Inferior parietal cortex (tissue), 1 donor: ENCODE data around the gene PTPRN2.
"Not testable (repeated sequence)": the region's sequence is repeated elsewhere in the genome, so short reads cannot be mapped to it uniquely, and the experiment has no call there.

Experiments used
- DNase-seq: peaks from one replicate; pipeline ENCODE4 v3.0.0-alpha.2; 2016; ENCODE audit errors: extremely low spot score

The PTPRN2 gene

GRCh38 chr7:158322616-158323530 is 264.8 kb downstream of the PTPRN2 start:
- DNase-seq = no peak

- DNase-seq = no peak
These were observed 265.5 kb downstream of the PTPRN2 start for GRCh38 chr7:158321936-158322615.

- no peak for DNase-seq
These were observed 266.4 kb downstream of the PTPRN2 start for GRCh38 chr7:158321056-158321700.

DNA sequence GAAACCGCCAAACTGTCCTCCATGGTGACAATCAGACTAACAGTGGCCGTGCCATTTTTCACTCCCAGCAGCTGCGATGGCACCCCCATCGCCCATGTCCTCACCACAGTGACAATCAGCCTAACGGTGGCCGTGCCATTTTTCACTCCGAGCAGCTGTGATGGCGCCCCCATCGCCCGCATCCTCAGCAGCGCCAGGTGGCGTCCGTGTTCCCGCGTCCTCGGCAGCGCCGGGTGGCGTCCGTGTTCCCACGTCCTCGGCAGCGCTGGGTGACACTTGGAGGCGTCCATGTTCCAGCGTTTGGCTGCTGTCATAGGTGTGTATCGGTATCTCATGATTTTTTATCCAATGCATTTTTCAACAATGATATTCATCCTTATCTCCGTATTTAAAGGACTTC is 267.3 kb downstream of the PTPRN2 start:
- no peak for DNase-seq

- no peak for DNase-seq
These were observed 269.1 kb downstream of the PTPRN2 start for GRCh38 chr7:158318511-158318913.

GRCh38 chr7:158317238-158318205 is 270.1 kb downstream of the PTPRN2 start:
- no peak for DNase-seq

GRCh38 chr7:158316466-158317031 is 271.1 kb downstream of the PTPRN2 start:
- DNase-seq = no peak

- DNase-seq = no peak
These were observed 271.7 kb downstream of the PTPRN2 start for GRCh38 chr7:158315881-158316280.

DNA sequence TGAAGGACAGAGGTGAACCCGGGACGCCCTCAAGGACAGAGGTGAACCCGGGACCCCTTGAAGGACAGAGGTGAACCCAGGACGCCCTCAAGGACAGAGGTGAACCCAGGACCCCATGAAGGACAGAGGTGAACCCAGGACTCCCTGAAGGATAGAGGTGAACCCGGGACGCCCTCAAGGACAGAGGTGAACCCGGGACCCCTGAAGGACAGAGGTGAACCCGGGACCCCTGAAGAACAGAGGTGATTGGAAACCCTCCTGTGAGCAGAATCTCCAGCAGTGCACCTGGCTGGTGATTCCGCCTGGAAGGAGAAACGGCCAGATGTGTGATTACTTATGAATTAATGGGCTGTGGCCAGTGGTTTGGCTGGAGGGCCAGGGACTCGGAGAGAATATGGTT is 272.3 kb downstream of the PTPRN2 start:
- DNase-seq = no peak

DNA sequence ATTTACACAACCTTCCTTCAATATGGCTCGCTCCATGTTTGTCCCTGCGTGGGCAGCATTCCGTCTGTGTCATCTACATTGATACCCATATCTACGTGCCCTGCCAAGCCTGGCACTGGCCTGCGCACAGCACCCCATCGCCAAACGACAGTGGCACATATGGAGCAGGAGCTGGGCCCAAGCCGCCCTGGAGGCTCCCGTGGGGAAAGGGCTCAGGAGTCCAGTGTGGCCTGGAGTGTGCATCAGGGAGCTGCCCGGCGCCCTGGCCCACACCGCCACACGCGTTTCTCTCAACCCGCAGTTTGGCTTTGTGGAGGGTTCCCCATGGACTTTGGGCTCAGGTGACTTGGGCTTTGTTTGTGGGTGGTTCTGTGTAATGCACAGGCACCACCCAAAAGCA is 273.2 kb downstream of the PTPRN2 start:
- no peak for DNase-seq

GRCh38 chr7:158313931-158314330 is 273.7 kb downstream of the PTPRN2 start:
- no peak for DNase-seq

DNA sequence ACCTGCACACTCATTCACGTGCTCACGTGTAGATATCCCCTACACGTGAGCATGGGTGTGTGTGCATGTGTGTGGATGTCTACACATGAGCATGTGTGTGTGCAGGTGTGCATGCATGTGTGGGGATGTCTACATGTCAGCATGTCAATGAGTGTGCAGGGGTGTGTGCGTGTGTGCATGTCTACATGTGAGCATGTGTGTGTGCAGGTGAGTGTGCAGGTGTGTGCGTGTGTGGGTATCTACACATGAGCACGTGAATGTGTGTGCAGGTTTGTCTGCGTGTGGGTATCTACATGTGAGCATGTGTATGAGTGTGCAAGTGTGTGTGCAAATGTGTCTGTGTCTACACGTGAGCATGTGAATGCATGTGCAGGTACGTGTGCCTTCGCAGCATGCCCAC is 274.8 kb downstream of the PTPRN2 start:
- DNase-seq = no peak

- DNase-seq = no peak
These were observed 275.8 kb downstream of the PTPRN2 start for GRCh38 chr7:158311791-158312190.

GRCh38 chr7:158310924-158311666 is 276.5 kb downstream of the PTPRN2 start:
- no peak for DNase-seq

DNA sequence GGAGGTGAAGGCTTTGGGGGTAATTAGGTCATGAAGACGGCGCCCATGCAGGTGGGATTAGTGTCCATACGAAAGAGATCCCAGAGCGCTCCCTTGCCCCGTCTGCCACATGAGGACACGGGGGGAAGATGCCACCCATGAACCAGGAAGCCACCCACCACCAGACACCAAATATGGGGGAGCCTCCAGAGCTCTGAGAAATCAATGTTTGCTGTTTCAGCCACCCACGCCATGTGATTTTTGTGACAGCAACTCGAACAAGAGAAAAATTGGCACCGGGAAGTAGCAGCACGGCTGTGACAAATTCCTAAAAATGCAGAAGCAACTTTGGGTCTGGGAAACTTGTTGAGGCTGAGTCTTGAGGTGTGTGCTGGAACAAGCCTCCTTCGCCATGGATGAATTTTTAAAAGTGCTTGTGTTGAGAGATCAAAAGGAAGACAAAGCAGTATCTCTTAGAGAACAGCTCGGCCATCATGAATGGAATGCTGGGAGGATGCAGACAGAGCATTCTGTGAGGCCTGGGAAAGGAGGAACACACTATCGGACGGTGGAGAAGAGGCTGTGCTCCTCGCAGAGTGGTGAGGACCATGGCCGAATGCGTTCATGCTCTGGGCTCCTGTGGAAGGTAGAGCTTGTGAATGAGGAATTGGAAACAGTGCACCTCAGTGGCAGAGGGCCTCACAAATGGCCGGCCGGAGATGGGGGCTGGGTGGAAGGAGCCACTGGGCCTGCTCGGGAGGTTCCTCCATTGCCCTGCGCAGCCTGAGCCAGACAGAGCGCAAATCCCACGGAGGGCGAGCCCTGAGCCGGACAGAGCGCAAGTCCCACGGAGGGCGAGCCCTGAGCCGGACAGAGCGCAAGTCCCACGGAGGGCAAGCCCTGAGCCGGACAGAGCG is 277.5 kb downstream of the PTPRN2 start:
- DNase-seq = no peak

- DNase-seq = no peak
These were observed 279.6 kb downstream of the PTPRN2 start for GRCh38 chr7:158308001-158308400.

- DNase-seq = not testable (repeated sequence)
These were observed 283.6 kb downstream of the PTPRN2 start for GRCh38 chr7:158304072-158304471.

DNA sequence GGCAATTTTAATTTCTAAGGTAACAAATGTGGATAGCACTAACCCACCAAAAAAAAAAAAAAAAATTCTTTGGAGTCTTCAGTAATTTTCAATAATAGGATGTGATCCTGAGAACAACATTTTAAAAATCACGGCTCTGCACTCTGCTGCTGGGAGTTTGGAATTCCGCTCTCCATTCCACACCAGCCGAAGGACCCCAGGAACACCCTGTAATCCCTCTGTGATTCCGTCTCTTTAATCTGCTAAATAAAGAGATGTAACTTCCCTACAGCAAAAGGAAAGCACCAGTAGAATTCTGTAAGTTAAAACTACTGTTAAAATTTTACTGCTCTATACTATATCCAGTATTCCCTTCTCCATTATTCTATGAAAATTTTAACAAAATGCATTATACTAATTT is 284.5 kb downstream of the PTPRN2 start:
- no peak for DNase-seq
